Right atrium auricular region (tissue), 2 donors: ENCODE measurements around the gene CD300A. TPM values are rescaled to one million over a fixed set of nuclear protein-coding genes. Genes with fewer than 3 reads are reported as not detected.

Experiments
- DNase-seq: peaks from one replicate; pipeline ENCODE4 v3.0.0-alpha.2; 2019; ENCODE audit warnings: low spot score
- H3K27ac ChIP-seq, 2 donors: fragments of 200-600 bp; sonication (generic); 1 replicate in 1 of 2; 2 replicates in 1 of 2; pipeline ENCODE4 v1.5.1; 2016 to 2019
- H3K27me3 ChIP-seq, 2 donors: fragments of 200-600 bp; sonication (generic); one replicate each; pipeline versions ENCODE4 v1.5.1 to v1.6.0; 2017 to 2019
- H3K36me3 ChIP-seq: fragments of 200-600 bp; sonication (generic); one replicate; pipeline ENCODE4 v1.5.1; 2016
- H3K4me1 ChIP-seq, 2 donors: fragments of 200-600 bp; sonication (generic); one replicate each; pipeline versions ENCODE4 v1.5.1 to v1.6.0; 2017 to 2019
- H3K4me3 ChIP-seq, 2 donors: fragments of 200-600 bp; sonication (generic); 1 replicate in 1 of 2; 2 replicates in 1 of 2; pipeline ENCODE4 v1.5.1; 2017 to 2019; ENCODE audit warnings: mild to moderate bottlenecking in 1 of 2, moderate library complexity in 1 of 2
- H3K9me3 ChIP-seq, 2 donors: fragments of 200-600 bp; sonication (generic); one replicate each; pipeline ENCODE4 v1.5.1; 2019
- total RNA-seq, 2 donors: library from RNA; depleted of rRNA; stranded (reverse); fragments of >200 nt; gene quantifications; one replicate each; pipeline ENCODE4 v1.1.0, GENCODE V29; 2016
- TF ChIP-seq, protein P1 (sequence below), 2 donors: fragments of 200-600 bp; sonication (generic); IDR thresholded peaks; one replicate each; pipeline ENCODE4 v1.5.1; 2019; ENCODE audit warnings: antibody characterized with exemption in 2 of 2

The CD300A gene
- total RNA-seq, 2 donors from 2014 or later: 2.0 to 7.8 TPM

GRCh38 chr17:74465378-74466110 lies 890 bp upstream of the CD300A start:
- H3K27me3 ChIP-seq: peaks cover 0 to 4% of the 10 kb centered on the region in 2 donors
- peaks cover 0 to 4% of the 10 kb centered on the region in 2 donors for H3K4me1 ChIP-seq
- H3K36me3 ChIP-seq: no peaks in the 10 kb centered on the region
- TF ChIP-seq, protein P1, sequence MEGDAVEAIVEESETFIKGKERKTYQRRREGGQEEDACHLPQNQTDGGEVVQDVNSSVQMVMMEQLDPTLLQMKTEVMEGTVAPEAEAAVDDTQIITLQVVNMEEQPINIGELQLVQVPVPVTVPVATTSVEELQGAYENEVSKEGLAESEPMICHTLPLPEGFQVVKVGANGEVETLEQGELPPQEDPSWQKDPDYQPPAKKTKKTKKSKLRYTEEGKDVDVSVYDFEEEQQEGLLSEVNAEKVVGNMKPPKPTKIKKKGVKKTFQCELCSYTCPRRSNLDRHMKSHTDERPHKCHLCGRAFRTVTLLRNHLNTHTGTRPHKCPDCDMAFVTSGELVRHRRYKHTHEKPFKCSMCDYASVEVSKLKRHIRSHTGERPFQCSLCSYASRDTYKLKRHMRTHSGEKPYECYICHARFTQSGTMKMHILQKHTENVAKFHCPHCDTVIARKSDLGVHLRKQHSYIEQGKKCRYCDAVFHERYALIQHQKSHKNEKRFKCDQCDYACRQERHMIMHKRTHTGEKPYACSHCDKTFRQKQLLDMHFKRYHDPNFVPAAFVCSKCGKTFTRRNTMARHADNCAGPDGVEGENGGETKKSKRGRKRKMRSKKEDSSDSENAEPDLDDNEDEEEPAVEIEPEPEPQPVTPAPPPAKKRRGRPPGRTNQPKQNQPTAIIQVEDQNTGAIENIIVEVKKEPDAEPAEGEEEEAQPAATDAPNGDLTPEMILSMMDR (IDR thresholded peaks at IDR 0.05): no peak
- no peaks in the 10 kb centered on the region for H3K9me3 ChIP-seq
- no peak overlapping the region for H3K27ac ChIP-seq
- DNase-seq: no peak
- no peak overlapping the region for H3K4me3 ChIP-seq

DNA sequence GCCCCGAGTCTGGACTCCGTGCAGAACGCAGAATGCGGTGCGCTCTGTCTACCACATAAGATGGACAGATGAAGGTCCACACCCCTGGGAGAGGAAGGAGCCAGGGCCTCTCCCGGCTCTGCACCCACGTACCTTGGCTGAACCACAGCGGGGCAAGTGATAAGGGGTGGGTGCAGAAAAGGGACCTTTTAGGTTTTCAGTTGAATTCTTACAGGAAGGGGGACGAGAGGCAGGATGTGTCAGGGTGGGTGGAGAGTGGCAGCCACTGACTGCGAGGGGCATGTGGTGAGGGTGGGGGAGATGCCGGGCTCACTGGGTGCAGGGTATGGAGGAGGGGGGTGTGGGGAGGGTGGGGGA lies 372 bp downstream of the CD300A start:
- DNase-seq: no peak
- TF ChIP-seq, protein P1 (IDR thresholded peaks at IDR 0.05): no peak
- Histone ChIP-seq H3K9me3 (no peaks in the 10 kb centered on the region), H3K4me1 (peaks cover 0 to 4% of the 10 kb centered on the region in 2 donors), H3K36me3 (no peaks in the 10 kb centered on the region), H3K4me3 (peak overlapping the region; percentile 17 to 29), H3K27ac (no peak overlapping the region), H3K27me3 (peaks cover 0 to 4% of the 10 kb centered on the region in 2 donors)

- Histone ChIP-seq H3K9me3 (no peaks in the 10 kb centered on the region), H3K4me1 (peaks cover 0 to 4% of the 10 kb centered on the region in 2 donors), H3K27me3 (peaks cover 0 to 4% of the 10 kb centered on the region in 2 donors), H3K36me3 (no peaks in the 10 kb centered on the region), H3K4me3 (peak overlapping the region in 1 of 2 donors; percentile 29), H3K27ac (no peak overlapping the region)
- DNase-seq: no peak
- TF ChIP-seq, protein P1 (IDR thresholded peaks at IDR 0.05): no peak
Observed at GRCh38 chr17:74467221-74467951, 952 bp downstream of the CD300A start.

- H3K27me3 ChIP-seq: peaks cover 0 to 4% of the 10 kb centered on the region in 2 donors
- DNase-seq: no peak
- TF ChIP-seq, protein P1 (IDR thresholded peaks at IDR 0.05): no peak
- no peaks in the 10 kb centered on the region for H3K36me3 ChIP-seq
- no peak overlapping the region for H3K27ac ChIP-seq
- H3K4me1 ChIP-seq: peaks cover 0 to 4% of the 10 kb centered on the region in 2 donors
- peaks cover 0 to 12% of the 10 kb centered on the region in 2 donors for H3K9me3 ChIP-seq
- no peak overlapping the region for H3K4me3 ChIP-seq
Observed at GRCh38 chr17:74471341-74471740, 4.9 kb downstream of the CD300A start.

DNA sequence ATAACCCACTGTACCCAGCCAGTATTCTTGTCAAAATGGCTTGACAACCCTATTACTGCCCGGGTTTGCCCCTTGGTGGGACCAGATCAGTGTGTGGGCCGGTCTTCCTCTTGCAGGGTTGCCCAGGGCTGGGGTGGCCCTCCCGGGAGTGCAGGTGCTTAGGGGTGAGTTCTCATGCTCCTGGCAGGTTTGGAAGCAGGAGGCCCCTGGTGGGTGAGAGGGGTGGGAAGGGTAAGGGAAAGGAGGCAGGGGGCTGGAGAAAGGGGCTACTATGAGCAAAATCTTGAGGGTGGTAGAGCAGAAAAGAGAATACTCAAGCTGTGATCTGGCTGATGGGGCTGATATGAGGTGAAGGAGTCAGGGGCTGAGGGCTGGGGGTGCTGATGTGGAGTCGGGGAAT lies 6.5 kb downstream of the CD300A start:
- peaks cover 0 to 13% of the 10 kb centered on the region in 2 donors for H3K9me3 ChIP-seq
- H3K27ac ChIP-seq: no peak overlapping the region
- H3K4me1 ChIP-seq: no peaks in the 10 kb centered on the region
- H3K27me3 ChIP-seq: no peaks in the 10 kb centered on the region
- no peaks in the 10 kb centered on the region for H3K36me3 ChIP-seq
- TF ChIP-seq, protein P1 (IDR thresholded peaks at IDR 0.05): no peak
- H3K4me3 ChIP-seq: no peak overlapping the region
- DNase-seq: no peak
